Prostate gland (tissue), 2 donors: ENCODE results near the gene FRMD3.

Experiments used
- POLR2AphosphoS5 ChIP-seq: sonication (generic); formaldehyde crosslinking; IDR thresholded peaks from one replicate; pipeline ENCODE4 v1.6.1; 2017; ENCODE audit warnings: antibody characterized with exemption
- TF ChIP-seq, protein P1 (sequence below), 4 experiments: fragments of 200-600 bp in 2 of 4; fragments of 450-650 bp in 2 of 4; sonication (generic) in 2 of 4; IDR thresholded peaks; 1 replicate in 3 of 4; 2 replicates in 1 of 4; pipeline ENCODE4 v1.5.1; 2016 to 2019; ENCODE audit warnings: antibody characterized with exemption in 4 of 4, mild to moderate bottlenecking in 2 of 4, moderate library complexity in 2 of 4

DNA sequence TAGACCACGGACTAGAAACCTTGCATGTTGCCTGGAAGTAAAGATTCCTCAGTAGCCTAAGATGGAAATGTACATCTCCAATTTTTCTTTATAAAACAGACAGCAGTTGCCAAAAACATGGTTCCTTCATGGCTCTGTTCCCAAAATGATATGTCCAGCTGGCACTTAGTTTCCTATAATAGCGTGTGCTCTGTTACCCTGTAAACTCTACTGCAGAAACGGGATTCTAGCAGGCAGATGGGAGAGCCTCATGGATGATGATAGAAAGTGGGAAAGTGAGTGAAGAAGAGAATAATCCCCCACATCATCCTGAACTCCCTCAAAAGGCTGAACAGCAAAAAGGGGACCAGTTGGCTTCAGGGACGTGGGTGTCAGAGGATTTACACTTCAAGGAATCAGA, 118.2 kb downstream of the FRMD3 start:
- TF ChIP-seq, protein P1, sequence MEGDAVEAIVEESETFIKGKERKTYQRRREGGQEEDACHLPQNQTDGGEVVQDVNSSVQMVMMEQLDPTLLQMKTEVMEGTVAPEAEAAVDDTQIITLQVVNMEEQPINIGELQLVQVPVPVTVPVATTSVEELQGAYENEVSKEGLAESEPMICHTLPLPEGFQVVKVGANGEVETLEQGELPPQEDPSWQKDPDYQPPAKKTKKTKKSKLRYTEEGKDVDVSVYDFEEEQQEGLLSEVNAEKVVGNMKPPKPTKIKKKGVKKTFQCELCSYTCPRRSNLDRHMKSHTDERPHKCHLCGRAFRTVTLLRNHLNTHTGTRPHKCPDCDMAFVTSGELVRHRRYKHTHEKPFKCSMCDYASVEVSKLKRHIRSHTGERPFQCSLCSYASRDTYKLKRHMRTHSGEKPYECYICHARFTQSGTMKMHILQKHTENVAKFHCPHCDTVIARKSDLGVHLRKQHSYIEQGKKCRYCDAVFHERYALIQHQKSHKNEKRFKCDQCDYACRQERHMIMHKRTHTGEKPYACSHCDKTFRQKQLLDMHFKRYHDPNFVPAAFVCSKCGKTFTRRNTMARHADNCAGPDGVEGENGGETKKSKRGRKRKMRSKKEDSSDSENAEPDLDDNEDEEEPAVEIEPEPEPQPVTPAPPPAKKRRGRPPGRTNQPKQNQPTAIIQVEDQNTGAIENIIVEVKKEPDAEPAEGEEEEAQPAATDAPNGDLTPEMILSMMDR (IDR thresholded peaks at IDR 0.05): no peak
- TF ChIP-seq POLR2AphosphoS5: no peak
